ENCODE data around the gene FNDC8. TPM values are rescaled to one million over a fixed set of nuclear protein-coding genes. Genes with fewer than 3 reads are reported as not detected.

The FNDC8 gene
- total and polyA plus RNA-seq, 7 donors = not detected

DNA sequence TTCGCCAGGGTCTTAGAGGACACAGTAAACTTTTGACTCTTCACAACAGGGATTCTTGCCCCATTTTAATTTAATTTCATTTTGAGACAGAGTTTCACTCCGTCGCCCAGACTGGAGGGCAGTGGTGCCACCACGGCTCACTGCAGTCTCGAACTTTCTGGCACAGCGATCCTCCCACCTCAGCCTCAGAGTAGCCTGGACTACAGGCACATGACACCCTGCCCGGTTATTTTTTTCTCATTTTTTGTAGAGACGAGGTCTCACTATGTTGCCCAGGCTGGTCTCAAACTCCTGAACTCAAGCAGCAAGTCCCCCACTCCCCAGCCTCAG lies 21.0 kb downstream of the FNDC8 start:
- ATAC-seq = peak in 1 of 4 donors; percentile 1
- no peak for DNase-seq

GRCh38 chr17:35144840-35145239 lies 23.4 kb downstream of the FNDC8 start:
- Histone ChIP-seq H3K4me1 (peaks cover 30% of the 10 kb centered on the region), H3K36me3 (ENCODE audit: insufficient read depth in 1 of 2, low read depth in 1 of 2) (peaks cover 0 to 11% of the 10 kb centered on the region in 2 donors), H3K4me3 (no peak overlapping the region), H3K27ac (no peak overlapping the region), H3K9me3 (no peaks in the 10 kb centered on the region), H3K27me3 (ENCODE audit: insufficient read depth in 3 of 3, low read length in 2 of 3) (no peaks in the 10 kb centered on the region)
- TF ChIP-seq, protein P1, sequence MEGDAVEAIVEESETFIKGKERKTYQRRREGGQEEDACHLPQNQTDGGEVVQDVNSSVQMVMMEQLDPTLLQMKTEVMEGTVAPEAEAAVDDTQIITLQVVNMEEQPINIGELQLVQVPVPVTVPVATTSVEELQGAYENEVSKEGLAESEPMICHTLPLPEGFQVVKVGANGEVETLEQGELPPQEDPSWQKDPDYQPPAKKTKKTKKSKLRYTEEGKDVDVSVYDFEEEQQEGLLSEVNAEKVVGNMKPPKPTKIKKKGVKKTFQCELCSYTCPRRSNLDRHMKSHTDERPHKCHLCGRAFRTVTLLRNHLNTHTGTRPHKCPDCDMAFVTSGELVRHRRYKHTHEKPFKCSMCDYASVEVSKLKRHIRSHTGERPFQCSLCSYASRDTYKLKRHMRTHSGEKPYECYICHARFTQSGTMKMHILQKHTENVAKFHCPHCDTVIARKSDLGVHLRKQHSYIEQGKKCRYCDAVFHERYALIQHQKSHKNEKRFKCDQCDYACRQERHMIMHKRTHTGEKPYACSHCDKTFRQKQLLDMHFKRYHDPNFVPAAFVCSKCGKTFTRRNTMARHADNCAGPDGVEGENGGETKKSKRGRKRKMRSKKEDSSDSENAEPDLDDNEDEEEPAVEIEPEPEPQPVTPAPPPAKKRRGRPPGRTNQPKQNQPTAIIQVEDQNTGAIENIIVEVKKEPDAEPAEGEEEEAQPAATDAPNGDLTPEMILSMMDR (IDR thresholded peaks at IDR 0.05) = no peak
- ATAC-seq = no peak
- intact Hi-C loops (cut with DNase I) = loop anchor here in 1 of 2 donors (10.0 kb wide), 1 partner anchor 390 kb away; the partner anchor contains the start of gene SLFN12L
- WGBS, 3 donors = 80 to 84% (median 83%) methylated on average over 4 of the region's 4 CpGs
- DNase-seq = no peak

More for the DNA sequence above, 21.0 kb downstream of the FNDC8 start:
- H3K27me3 ChIP-seq (ENCODE audit: insufficient read depth in 3 of 3, low read length in 2 of 3) = no peaks in the 10 kb centered on the region
- intact Hi-C loops (cut with DNase I) = loop anchor here in 1 of 2 donors (10.0 kb wide), 1 partner anchor 392 kb away; the partner anchor contains the start of gene SLFN12L
- 58 to 72% (median 62%) methylated on average over 8 of the region's 8 CpGs for WGBS, 3 donors
- TF ChIP-seq, protein P1 (IDR thresholded peaks at IDR 0.05) = no peak
- peak overlapping the region; percentile 67 for H3K27ac ChIP-seq
- H3K4me1 ChIP-seq = peaks cover 23% of the 10 kb centered on the region
- H3K36me3 ChIP-seq (ENCODE audit: insufficient read depth in 1 of 2, low read depth in 1 of 2) = peaks cover 0 to 27% of the 10 kb centered on the region in 2 donors
- H3K4me3 ChIP-seq = peak overlapping the region; percentile 85
- H3K9me3 ChIP-seq = no peaks in the 10 kb centered on the region

- peak overlapping the region; percentile 94 for H3K27ac ChIP-seq
- H3K4me3 ChIP-seq = peak overlapping the region; percentile 78
- no peaks in the 10 kb centered on the region for H3K9me3 ChIP-seq
- DNase-seq = no peak
- ATAC-seq = peak in 1 of 4 donors; percentile 15
- no peaks in the 10 kb centered on the region for H3K27me3 ChIP-seq (ENCODE audit: insufficient read depth in 3 of 3, low read length in 2 of 3)
- TF ChIP-seq, protein P1 (IDR thresholded peaks at IDR 0.05) = no peak
- 49 to 58% (median 50%) methylated on average over 4 of the region's 4 CpGs for WGBS, 3 donors
- intact Hi-C loops (cut with DNase I) = loop anchor here in 1 of 2 donors (2.0 to 10.0 kb wide), 2 partner anchors 96 to 388 kb away; partner anchors contain the start of genes SLFN12L and SLFN5
- peaks cover 29% of the 10 kb centered on the region for H3K4me1 ChIP-seq
- peaks cover 0 to 22% of the 10 kb centered on the region in 2 donors for H3K36me3 ChIP-seq (ENCODE audit: insufficient read depth in 1 of 2, low read depth in 1 of 2)
Measured at GRCh38 chr17:35146214-35146833, 24.9 kb downstream of the FNDC8 start.

GRCh38 chr17:35147375-35147905 lies 26.0 kb downstream of the FNDC8 start, which contains the start of gene UNC45B:
UNC45B (plus strand) TSS chr17:35147817; CDS start chr17:35148264, 447 bp downstream.
- intact Hi-C loops (cut with DNase I) = loop anchor here in 1 of 2 donors (2.0 to 10.0 kb wide), 2 partner anchors 95 to 387 kb away; partner anchors contain the start of genes SLFN12L and SLFN5
- H3K27me3 ChIP-seq (ENCODE audit: insufficient read depth in 3 of 3, low read length in 2 of 3) = no peaks in the 10 kb centered on the region
- ATAC-seq (peak; percentile 91 to 96 (median 96)), DNase-seq (peak; percentile 75 to 88)
- peaks cover 29% of the 10 kb centered on the region for H3K4me1 ChIP-seq
- peak within 1 kb of the TSS; percentile 78 for H3K4me3 ChIP-seq
- no peaks in the 10 kb centered on the region for H3K9me3 ChIP-seq
- H3K27ac ChIP-seq = peak within 1 kb of the TSS; percentile 94
- 6 to 42% (median 19%) methylated on average over 4 of the region's 4 CpGs for WGBS, 3 donors
- TF ChIP-seq, protein P1 (IDR thresholded peaks at IDR 0.05) = no peak
- H3K36me3 ChIP-seq (ENCODE audit: insufficient read depth in 1 of 2, low read depth in 1 of 2) = peaks cover 0 to 33% of the 10 kb centered on the region in 2 donors
